Glutamatergic neuron (in vitro differentiated cells): ENCODE results near the gene ATP5PO. TPM values are rescaled to one million over a fixed set of nuclear protein-coding genes. Genes with fewer than 3 reads are reported as not detected.

Experiments used
- DNase-seq: peaks from one replicate; pipeline ENCODE4 v3.0.0; 2022
- H3K27ac Mint-ChIP-seq: one replicate; pipeline ENCODE4 v1.8.0; 2020; ENCODE audit warnings: mild to moderate bottlenecking, mixed read lengths, inconsistent platforms; ENCODE audit not compliant: unreplicated experiment
- H3K27me3 Mint-ChIP-seq: one replicate; pipeline ENCODE4 v1.8.0; 2020; ENCODE audit warnings: mild to moderate bottlenecking, moderate library complexity, mixed read lengths, inconsistent platforms; ENCODE audit not compliant: unreplicated experiment
- H3K36me3 Mint-ChIP-seq: one replicate; pipeline ENCODE4 v1.8.0; 2020; ENCODE audit warnings: mild to moderate bottlenecking, mixed read lengths, inconsistent platforms; ENCODE audit not compliant: unreplicated experiment
- H3K4me1 Mint-ChIP-seq: one replicate; pipeline ENCODE4 v1.8.0; 2020; ENCODE audit warnings: mild to moderate bottlenecking, low read depth, mixed read lengths, inconsistent platforms; ENCODE audit not compliant: unreplicated experiment
- H3K4me3 Mint-ChIP-seq: one replicate; pipeline ENCODE4 v1.8.0; 2020; ENCODE audit warnings: mild to moderate bottlenecking, mixed read lengths, inconsistent platforms; ENCODE audit not compliant: unreplicated experiment
- H3K9me3 Mint-ChIP-seq: one replicate; pipeline ENCODE4 v1.8.0; 2020; ENCODE audit warnings: mild to moderate bottlenecking, moderate library complexity, mixed read lengths, inconsistent platforms; ENCODE audit not compliant: unreplicated experiment
- CTCF ChIP-seq: fragments of 200-600 bp; sonication (generic); IDR thresholded peaks from one replicate; pipeline ENCODE4 v1.5.0; 2021; ENCODE audit not compliant: partially characterized antibody, unreplicated experiment
- total RNA-seq: library from RNA; stranded (reverse); fragmentation: NEBNext Ultra II Directional; extraction: Animal tissue kit (Norgen Biotek cat#: 25700); gene quantifications from one replicate; pipeline ENCODE4 v1.2.1, GENCODE V29; 2021; ENCODE audit not compliant: unreplicated experiment

ATP5PO gene
- total RNA-seq, 1 donor from 2014 or later = 236 TPM

- Mint-ChIP-seq H3K4me1 (peaks cover 21% of the 10 kb centered on the region), H3K4me3 (no peak overlapping the region), H3K9me3 (peaks cover 6% of the 10 kb centered on the region), H3K27ac (no peak overlapping the region), H3K27me3 (peaks cover 1% of the 10 kb centered on the region), H3K36me3 (no peaks in the 10 kb centered on the region)
- TF ChIP-seq CTCF = no peak
- no peak for DNase-seq
Observed at GRCh38 chr21:33858667-33859372, 56.8 kb downstream of the ATP5PO start.

GRCh38 chr21:33857846-33858666 is 57.5 kb downstream of the ATP5PO start:
- no peak for DNase-seq
- peaks cover 4% of the 10 kb centered on the region for H3K9me3 Mint-ChIP-seq
- H3K36me3 Mint-ChIP-seq = no peaks in the 10 kb centered on the region
- H3K4me1 Mint-ChIP-seq = peaks cover 21% of the 10 kb centered on the region
- TF ChIP-seq CTCF = no peak
- H3K4me3 Mint-ChIP-seq = no peak overlapping the region
- peaks cover 5% of the 10 kb centered on the region for H3K27me3 Mint-ChIP-seq
- H3K27ac Mint-ChIP-seq = no peak overlapping the region

- Mint-ChIP-seq H3K27me3 (peaks cover 5% of the 10 kb centered on the region), H3K4me3 (no peak overlapping the region), H3K9me3 (peaks cover 6% of the 10 kb centered on the region), H3K4me1 (peaks cover 21% of the 10 kb centered on the region), H3K36me3 (no peaks in the 10 kb centered on the region), H3K27ac (no peak overlapping the region)
- no peak for DNase-seq
- TF ChIP-seq CTCF = no peak
Observed at GRCh38 chr21:33856893-33857527, 58.6 kb downstream of the ATP5PO start.

GRCh38 chr21:33855190-33855589 is 60.4 kb downstream of the ATP5PO start:
- DNase-seq = no peak
- Mint-ChIP-seq H3K27ac (no peak overlapping the region), H3K4me1 (peaks cover 18% of the 10 kb centered on the region), H3K36me3 (no peaks in the 10 kb centered on the region), H3K27me3 (peaks cover 5% of the 10 kb centered on the region), H3K4me3 (no peak overlapping the region), H3K9me3 (peaks cover 6% of the 10 kb centered on the region)
- no peak for TF ChIP-seq CTCF

- Mint-ChIP-seq H3K36me3 (no peaks in the 10 kb centered on the region), H3K27ac (no peak overlapping the region), H3K9me3 (peaks cover 6% of the 10 kb centered on the region), H3K27me3 (peaks cover 5% of the 10 kb centered on the region), H3K4me3 (no peak overlapping the region), H3K4me1 (peaks cover 18% of the 10 kb centered on the region)
- DNase-seq = no peak
- no peak for TF ChIP-seq CTCF
Observed at GRCh38 chr21:33854604-33855003, 61.0 kb downstream of the ATP5PO start.
